ENCODE results near the gene PRR7. TPM values are rescaled to one million over a fixed set of nuclear protein-coding genes. Genes with fewer than 3 reads are reported as not detected.

PRR7 gene
- total RNA-seq, 4 donors from 2014 or later, result 5.0 to 7.7 (median 6.4) TPM

- peak in 2 of 4 donors; percentile 27 for TF ChIP-seq POLR2A (IDR thresholded peaks at IDR 0.05)
- TF ChIP-seq, protein P1, sequence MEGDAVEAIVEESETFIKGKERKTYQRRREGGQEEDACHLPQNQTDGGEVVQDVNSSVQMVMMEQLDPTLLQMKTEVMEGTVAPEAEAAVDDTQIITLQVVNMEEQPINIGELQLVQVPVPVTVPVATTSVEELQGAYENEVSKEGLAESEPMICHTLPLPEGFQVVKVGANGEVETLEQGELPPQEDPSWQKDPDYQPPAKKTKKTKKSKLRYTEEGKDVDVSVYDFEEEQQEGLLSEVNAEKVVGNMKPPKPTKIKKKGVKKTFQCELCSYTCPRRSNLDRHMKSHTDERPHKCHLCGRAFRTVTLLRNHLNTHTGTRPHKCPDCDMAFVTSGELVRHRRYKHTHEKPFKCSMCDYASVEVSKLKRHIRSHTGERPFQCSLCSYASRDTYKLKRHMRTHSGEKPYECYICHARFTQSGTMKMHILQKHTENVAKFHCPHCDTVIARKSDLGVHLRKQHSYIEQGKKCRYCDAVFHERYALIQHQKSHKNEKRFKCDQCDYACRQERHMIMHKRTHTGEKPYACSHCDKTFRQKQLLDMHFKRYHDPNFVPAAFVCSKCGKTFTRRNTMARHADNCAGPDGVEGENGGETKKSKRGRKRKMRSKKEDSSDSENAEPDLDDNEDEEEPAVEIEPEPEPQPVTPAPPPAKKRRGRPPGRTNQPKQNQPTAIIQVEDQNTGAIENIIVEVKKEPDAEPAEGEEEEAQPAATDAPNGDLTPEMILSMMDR (IDR thresholded peaks at IDR 0.05), result peak in 1 of 6 experiments; percentile 2
- intact Hi-C loops (cut with DNase I), result loop anchor here (10.0 kb wide), 1 partner anchor 181 kb away; the partner anchor contains the start of gene MXD3
Observed at GRCh38 chr5:177495243-177496060, 48.8 kb downstream of the PRR7 start.

DNA sequence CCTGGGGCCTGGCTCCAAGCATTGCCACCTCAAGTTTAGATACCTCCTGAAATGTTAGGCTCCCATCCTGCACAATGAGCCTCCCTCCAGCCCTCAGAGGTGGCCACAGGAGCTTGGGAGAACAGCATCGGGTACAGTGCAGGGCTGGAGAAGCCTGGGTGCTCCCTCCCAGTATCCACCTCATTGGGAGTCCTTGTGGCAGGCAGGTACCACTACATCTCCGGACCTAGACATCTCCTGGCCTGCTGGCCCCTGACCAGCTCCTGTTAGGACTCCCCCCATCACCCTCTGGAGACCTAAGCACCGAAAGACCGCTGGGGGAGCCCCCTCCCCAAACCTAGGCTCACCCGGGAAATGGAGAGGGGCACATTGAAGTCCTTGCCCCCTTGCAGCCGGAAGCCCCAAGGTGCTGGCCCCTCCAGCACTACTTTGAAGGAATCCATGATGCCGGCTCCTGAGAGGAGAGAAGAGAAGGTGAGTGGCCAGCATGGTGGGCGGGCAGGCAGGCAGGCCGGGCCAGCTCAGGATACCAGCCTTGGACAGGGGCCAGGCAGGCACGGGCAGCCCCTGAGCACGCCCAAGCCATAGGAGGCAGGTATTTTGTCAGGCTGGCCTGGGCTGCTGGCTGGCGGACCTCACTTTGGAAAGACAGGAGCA is 49.6 kb downstream of the PRR7 start:
- no peaks in the 10 kb centered on the region for H3K9me3 ChIP-seq
- no peak for DNase-seq
- H3K27ac ChIP-seq, result peak overlapping the region; percentile 90 to 98 (median 94)
- intact Hi-C loops (cut with DNase I), result loop anchor here (10.0 kb wide), 1 partner anchor 181 kb away; the partner anchor contains the start of gene MXD3
- WGBS, 2 donors, result 34% methylated on average over 6 of the region's 12 CpGs; no CpG with 5 or more reads in 1 of the 2 donors
- H3K4me1 ChIP-seq, result peaks cover 43 to 84% (median 59%) of the 10 kb centered on the region in 3 donors
- H3K36me3 ChIP-seq, result peaks cover 0 to 17% (median 4%) of the 10 kb centered on the region in 3 donors
- H3K27me3 ChIP-seq, result peaks cover 0 to 8% (median 0%) of the 10 kb centered on the region in 4 donors
- TF ChIP-seq, protein P1 (IDR thresholded peaks at IDR 0.05), result peak in 4 of 6 experiments; percentile 27 to 47 (median 29)
- TF ChIP-seq POLR2A (IDR thresholded peaks at IDR 0.05), result no peak
- H3K4me3 ChIP-seq, result peak overlapping the region; percentile 61 to 93 (median 76)

More at GRCh38 chr5:177495243-177496060, 48.8 kb downstream of the PRR7 start:
- Histone ChIP-seq H3K9me3 (no peaks in the 10 kb centered on the region), H3K27me3 (peaks cover 0 to 8% (median 0%) of the 10 kb centered on the region in 4 donors), H3K27ac (peak overlapping the region; percentile 90 to 98 (median 94)), H3K4me1 (peaks cover 42 to 81% (median 52%) of the 10 kb centered on the region in 3 donors), H3K4me3 (peak overlapping the region; percentile 61 to 93 (median 76)), H3K36me3 (peaks cover 0 to 24% (median 8%) of the 10 kb centered on the region in 3 donors)
- 33 to 72% methylated on average over 2 to 6 of the region's 14 CpGs for WGBS, 2 donors
- no peak for DNase-seq

- 0 to 7% methylated on average over 1 to 12 of the region's 29 CpGs for WGBS, 2 donors
- peaks cover 0 to 11% (median 4%) of the 10 kb centered on the region in 3 donors for H3K36me3 ChIP-seq
- H3K4me1 ChIP-seq, result peaks cover 46 to 83% (median 63%) of the 10 kb centered on the region in 3 donors
- no peaks in the 10 kb centered on the region for H3K9me3 ChIP-seq
- TF ChIP-seq, protein P1 (IDR thresholded peaks at IDR 0.05), result no peak
- peak in 1 of 4 donors; percentile 44 for TF ChIP-seq POLR2A (IDR thresholded peaks at IDR 0.05)
- peak overlapping the region; percentile 61 to 93 (median 76) for H3K4me3 ChIP-seq
- no peak for DNase-seq
- H3K27ac ChIP-seq, result peak overlapping the region; percentile 90 to 98 (median 94)
- intact Hi-C loops (cut with DNase I), result loop anchor here (10.0 kb wide), 1 partner anchor 182 kb away; the partner anchor contains the start of gene MXD3
- peaks cover 0 to 8% (median 0%) of the 10 kb centered on the region in 4 donors for H3K27me3 ChIP-seq
Observed at GRCh38 chr5:177496727-177497291, 50.2 kb downstream of the PRR7 start.

DNA sequence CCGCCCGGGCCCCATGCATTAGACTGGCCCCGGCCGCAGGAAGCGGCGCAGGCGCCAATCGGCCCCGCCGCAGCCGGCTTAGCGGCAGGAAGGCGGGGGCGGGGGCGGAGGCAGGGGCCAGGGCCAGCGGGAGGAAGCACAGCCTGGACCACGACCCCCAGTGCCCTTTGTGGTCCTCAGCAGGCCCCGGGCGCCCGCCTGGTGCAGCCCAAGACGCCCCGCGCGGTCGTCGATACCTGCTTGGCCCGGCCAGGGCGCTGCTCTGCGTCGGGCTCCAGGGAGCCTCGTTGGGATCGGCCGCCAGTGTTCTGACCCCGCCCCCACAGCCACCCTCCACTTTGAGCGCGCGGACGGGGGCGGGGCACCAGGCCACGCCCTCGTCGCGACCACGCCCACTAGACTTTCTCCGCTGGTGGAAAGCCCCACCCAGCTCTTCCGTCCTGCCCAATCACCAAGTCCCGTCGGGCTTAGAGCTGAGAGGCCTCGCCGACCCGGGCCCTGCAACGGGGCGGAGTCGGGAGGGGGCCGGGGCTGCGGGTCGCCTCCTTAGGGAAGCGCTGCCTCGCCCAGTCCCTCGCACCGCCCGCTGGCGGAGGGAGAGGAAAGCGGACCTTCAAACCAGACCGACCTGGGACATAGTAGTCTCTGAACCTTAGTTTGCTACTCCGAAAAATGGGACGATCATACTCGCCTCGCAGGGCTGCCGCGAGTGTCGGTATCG is 50.8 kb downstream of the PRR7 start, which contains the start of gene PDLIM7:
PDLIM7 (minus strand) TSS at position 313 of the 721 bp plus-strand sequence. CDS start 1,092 bp downstream, outside the sequence.
- no CpG with 5 or more reads among the region's 73 CpGs for WGBS, 2 donors
- intact Hi-C loops (cut with DNase I), result loop anchor here (10.0 kb wide), 1 partner anchor 183 kb away; the partner anchor contains the start of gene MXD3
- peak; percentile 59 for DNase-seq
- H3K4me3 ChIP-seq, result peak within 1 kb of the TSS; percentile 61 to 93 (median 76)
- peaks cover 0 to 4% (median 1%) of the 10 kb centered on the region in 3 donors for H3K36me3 ChIP-seq
- H3K27me3 ChIP-seq, result peaks cover 0 to 8% (median 0%) of the 10 kb centered on the region in 4 donors
- no peaks in the 10 kb centered on the region for H3K9me3 ChIP-seq
- peak within 1 kb of the TSS; percentile 90 to 98 (median 94) for H3K27ac ChIP-seq
- H3K4me1 ChIP-seq, result peaks cover 46 to 80% (median 58%) of the 10 kb centered on the region in 3 donors
- TF ChIP-seq, protein P1 (IDR thresholded peaks at IDR 0.05), result peak in 1 of 6 experiments; percentile 21
- peak in 2 of 4 donors; percentile 94 for TF ChIP-seq POLR2A (IDR thresholded peaks at IDR 0.05)

Measured in esophagus squamous epithelium (tissue), 5 donors.